Fibroblast of peridontal ligament (primary cell): ENCODE measurements around the gene KCNMB2.

ENCODE experiments used
- DNase-seq: peaks from one replicate; pipeline ENCODE4 v3.0.0-alpha.2; 2010; ENCODE audit errors: extremely low read depth

KCNMB2 gene

GRCh38 chr3:178752843-178753242 lies 216.6 kb downstream of the KCNMB2 start:
- DNase-seq: no peak

GRCh38 chr3:178754852-178755510 lies 218.7 kb downstream of the KCNMB2 start:
- no peak for DNase-seq

- no peak for DNase-seq
Measured at GRCh38 chr3:178761024-178761423, 224.8 kb downstream of the KCNMB2 start.

GRCh38 chr3:178761461-178761860 lies 225.2 kb downstream of the KCNMB2 start:
- no peak for DNase-seq

- DNase-seq: no peak
Measured at GRCh38 chr3:178762385-178762784, 226.1 kb downstream of the KCNMB2 start.

GRCh38 chr3:178765472-178765871 lies 229.2 kb downstream of the KCNMB2 start:
- DNase-seq: no peak

- DNase-seq: no peak
Measured at GRCh38 chr3:178767581-178767980, 231.3 kb downstream of the KCNMB2 start.

- no peak for DNase-seq
Measured at GRCh38 chr3:178768072-178768864, 232.0 kb downstream of the KCNMB2 start.

- no peak for DNase-seq
Measured at GRCh38 chr3:178771511-178771910, 235.3 kb downstream of the KCNMB2 start.

- no peak for DNase-seq
Measured at GRCh38 chr3:178772746-178773145, 236.5 kb downstream of the KCNMB2 start.

GRCh38 chr3:178773358-178773757 lies 237.1 kb downstream of the KCNMB2 start:
- no peak for DNase-seq

- peak; percentile 19 for DNase-seq
Measured at GRCh38 chr3:178777718-178778411, 241.6 kb downstream of the KCNMB2 start.

- no peak for DNase-seq
Measured at GRCh38 chr3:178778589-178778988, 242.4 kb downstream of the KCNMB2 start.

- no peak for DNase-seq
Measured at GRCh38 chr3:178785961-178786360, 249.7 kb downstream of the KCNMB2 start.

- no peak for DNase-seq
Measured at GRCh38 chr3:178787960-178788359, 251.7 kb downstream of the KCNMB2 start.

- DNase-seq: no peak
Measured at GRCh38 chr3:178794711-178795110, 258.5 kb downstream of the KCNMB2 start.

- no peak for DNase-seq
Measured at GRCh38 chr3:178795349-178795748, 259.1 kb downstream of the KCNMB2 start.

- DNase-seq: no peak
Measured at GRCh38 chr3:178802259-178802658, 266.0 kb downstream of the KCNMB2 start.

- DNase-seq: peak; percentile 4
Measured at GRCh38 chr3:178802993-178803693, 266.9 kb downstream of the KCNMB2 start.

GRCh38 chr3:178804606-178805005 lies 268.4 kb downstream of the KCNMB2 start:
- DNase-seq: no peak

- DNase-seq: no peak
Measured at GRCh38 chr3:178805741-178806140, 269.5 kb downstream of the KCNMB2 start.

- DNase-seq: no peak
Measured at GRCh38 chr3:178806651-178807050, 270.4 kb downstream of the KCNMB2 start.
